Erythroblast (primary cell): Measurements from ENCODE around the gene HIBADH.

ENCODE experiments used
- GATA1 ChIP-seq: IDR thresholded peaks from 2 replicates; pipeline ENCODE4 v1.6.1; 2011; ENCODE audit warnings: low read depth, mild to moderate bottlenecking, control low read depth, low read length, moderate library complexity
- POLR2A ChIP-seq: IDR thresholded peaks from 2 replicates; pipeline ENCODE4 v1.6.1; 2011; ENCODE audit warnings: mild to moderate bottlenecking, low read length

DNA sequence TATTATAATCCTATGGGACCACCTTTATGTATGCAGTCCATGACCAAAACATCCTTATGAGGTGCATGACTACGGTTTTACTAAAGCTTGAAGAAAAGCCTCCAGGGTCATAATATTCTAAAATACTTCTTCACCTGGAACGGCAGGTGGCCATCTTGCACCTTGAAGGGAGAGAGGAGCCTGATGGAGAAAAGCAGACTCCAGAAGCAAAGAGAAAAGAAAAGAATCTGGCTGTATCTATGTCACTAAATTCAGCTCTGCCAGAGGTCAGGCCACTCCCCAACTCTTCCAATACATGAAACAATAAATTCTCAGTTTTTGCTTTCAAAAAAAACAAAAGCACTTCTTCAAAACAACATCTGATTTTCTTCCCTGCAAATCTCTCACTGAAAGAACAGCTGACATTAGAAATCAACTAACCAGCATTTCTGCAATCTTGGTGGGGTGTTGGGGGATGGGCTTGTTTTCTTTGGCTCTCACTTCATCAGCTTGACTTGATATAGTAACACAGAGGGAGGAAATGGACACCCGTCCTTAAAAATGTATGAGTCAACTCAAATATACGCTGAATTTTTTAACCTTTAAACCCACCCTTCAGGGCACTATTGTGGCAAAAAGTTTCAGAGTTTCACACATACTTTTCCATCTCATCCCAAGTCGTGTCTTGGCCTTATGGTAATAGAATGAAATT is 21.7 kb downstream of the HIBADH start:
- TF ChIP-seq POLR2A (no peak), GATA1 (no peak)
